GM18499 (cell line): Measurements from ENCODE around the gene EIF4ENIF1.
"Not testable (repeated sequence)": the region's sequence is repeated elsewhere in the genome, so short reads cannot be mapped to it uniquely, and the experiment has no call there.

Source experiments
- ATAC-seq: cut with Tn5 transposase; IDR thresholded peaks from one replicate; pipeline ENCODE4 v1.9.1; 2021; ENCODE audit warnings: moderate number of reproducible peaks; ENCODE audit not compliant: insufficient read depth, unreplicated experiment

The EIF4ENIF1 gene

DNA sequence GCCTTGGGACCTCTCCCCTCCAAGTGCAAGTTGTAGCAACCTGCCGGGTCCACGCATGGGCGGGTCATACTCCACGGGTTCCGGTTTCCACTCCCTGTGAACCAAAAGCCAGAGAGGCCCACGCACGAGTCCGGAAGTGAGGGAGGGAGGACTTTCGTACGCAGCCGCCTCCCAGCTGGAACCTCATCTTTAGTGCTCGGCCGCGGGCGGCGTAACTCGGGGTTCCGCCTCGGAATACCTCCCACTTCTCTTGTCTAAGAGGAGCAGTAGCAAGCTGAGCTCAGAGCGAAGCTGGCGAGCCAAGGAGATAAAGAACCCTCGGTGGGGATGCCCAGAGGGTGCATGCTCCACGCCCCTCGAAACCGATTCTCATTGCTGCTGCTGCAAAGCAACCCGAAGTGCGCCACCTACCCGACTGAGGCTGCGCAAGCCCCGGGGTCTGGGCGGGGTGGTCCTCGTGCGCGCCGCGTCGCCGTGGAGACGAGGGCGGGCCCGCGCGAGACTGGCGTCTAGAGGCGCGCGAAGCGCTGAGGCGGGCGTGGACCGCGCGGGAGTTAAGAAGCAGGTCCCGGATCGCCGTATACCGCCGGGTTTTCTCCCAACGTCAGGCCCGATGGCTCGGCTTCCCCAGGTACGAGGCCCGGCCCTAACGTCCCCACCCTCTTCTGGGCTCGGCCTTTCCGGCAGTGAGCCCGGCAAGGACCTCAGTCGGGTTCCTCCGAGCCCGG, 6.5 kb upstream of the EIF4ENIF1 start, which contains the start of gene SFI1:
SFI1 (plus strand) TSS at position 530 of the 728 bp plus-strand sequence. CDS start 11,749 bp downstream, outside the sequence.
- ATAC-seq = no peak

DNA sequence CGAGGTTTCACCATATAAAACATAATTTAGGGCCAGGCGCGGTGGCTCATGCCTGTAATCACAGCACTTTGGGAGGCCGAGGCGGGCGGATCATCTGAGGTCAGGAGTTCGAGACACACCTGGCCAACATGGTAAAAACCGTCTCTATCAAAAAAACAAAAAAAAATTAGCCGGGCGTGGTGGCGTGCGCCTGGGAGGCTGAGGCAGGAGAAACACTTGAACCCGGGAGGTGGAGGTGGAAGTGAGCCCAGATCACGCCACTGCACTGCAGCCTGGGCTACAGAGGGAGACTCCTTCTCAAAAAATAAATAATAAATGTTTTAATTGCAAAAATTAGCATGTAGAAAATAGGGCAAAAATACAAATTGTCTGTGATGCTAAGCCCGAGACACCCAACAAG, 5.7 kb upstream of the EIF4ENIF1 start:
- no peak for ATAC-seq

DNA sequence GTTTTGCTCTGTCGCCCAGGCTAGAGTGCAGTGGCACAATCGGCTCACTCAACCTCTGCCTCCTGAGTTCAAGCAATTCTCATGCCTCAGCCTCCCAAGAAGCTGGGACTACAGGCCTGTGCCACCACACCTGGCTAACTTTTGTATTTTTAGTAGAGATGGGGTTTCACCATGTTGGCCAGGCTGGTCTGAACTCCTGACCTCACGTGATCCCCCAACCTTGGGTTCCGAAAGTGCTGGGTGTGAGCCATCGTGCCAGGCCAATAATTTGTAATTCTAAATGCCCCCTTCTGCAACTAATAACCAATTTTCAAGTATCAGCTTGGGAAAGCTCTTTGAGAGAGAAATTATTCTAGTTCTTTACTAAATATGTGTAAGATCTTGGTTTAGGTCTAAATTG, 3.7 kb upstream of the EIF4ENIF1 start:
- not testable (repeated sequence) for ATAC-seq

DNA sequence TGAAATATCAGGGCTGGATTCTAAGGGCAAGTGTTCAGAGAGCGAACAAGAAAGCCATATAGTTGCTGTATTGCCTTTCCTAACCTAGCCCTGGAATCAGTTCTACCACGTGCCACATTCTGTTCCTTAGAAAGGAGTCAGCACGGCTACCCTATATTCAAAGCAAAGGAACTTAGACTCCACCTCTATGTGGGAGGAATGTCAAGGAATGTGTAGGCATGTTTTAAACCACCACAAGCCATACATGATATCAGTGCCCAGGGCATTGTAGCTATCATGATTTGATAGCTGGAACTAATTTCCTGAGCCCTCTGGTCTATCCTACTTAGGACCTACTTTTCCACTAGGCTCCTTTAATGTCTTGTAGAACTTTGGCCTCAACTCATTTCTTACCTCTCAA, 2.5 kb upstream of the EIF4ENIF1 start:
- ATAC-seq = no peak

DNA sequence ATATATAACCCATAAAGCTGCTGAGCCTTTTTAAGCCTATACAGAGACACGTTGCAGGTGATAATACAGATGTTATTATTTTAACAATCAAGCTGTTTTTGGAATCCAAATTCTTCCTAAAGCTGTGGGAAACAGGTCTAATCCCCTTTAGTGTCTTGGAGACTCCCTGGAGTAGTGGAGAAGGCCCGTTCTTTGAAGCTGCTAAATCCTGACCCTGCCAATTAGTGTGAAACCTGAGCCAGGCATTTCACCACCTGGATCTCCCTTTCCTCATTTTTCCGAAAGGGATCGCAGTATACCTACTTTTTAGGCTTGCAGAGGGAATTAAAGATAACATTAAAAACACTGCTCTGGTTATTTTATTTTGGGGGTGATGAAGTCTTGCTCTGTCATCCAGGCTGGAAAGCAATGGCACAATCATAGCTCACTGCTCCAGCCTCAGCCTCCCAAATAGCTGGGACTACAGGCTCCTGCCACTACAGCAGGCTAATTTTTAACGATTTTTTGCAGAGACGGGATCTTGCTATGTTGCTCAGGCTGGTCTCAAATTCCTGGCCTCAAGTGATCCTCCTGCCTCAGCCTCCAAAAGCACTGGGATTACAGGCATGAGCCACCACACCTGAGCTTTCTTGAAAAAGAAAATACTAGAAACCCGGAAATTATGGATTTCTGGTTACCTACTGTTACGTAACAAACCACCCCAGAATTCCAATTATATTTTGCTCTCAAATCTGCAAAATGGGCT, 1.7 kb upstream of the EIF4ENIF1 start:
- no peak for ATAC-seq

DNA sequence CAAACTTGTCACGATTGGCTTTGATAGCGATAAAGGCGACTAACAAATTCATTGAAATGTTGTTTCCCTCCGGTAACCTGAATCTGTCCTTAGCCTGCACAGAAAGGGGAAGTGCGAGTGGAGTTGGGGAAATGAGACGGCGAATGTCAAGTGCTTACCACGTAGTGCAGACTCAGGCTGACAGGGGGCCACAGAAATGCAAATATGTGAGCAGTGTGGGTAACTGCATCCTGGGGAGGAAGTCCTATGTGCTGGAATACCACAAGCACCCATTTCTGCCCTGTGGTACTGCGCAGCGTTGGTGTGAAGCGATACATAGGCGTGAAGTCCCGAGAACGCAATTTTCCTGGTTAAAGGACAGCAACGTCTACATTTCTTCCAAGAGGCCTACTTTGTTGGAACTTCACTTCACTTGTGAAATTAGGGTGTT, 869 bp upstream of the EIF4ENIF1 start:
- ATAC-seq = no peak

DNA sequence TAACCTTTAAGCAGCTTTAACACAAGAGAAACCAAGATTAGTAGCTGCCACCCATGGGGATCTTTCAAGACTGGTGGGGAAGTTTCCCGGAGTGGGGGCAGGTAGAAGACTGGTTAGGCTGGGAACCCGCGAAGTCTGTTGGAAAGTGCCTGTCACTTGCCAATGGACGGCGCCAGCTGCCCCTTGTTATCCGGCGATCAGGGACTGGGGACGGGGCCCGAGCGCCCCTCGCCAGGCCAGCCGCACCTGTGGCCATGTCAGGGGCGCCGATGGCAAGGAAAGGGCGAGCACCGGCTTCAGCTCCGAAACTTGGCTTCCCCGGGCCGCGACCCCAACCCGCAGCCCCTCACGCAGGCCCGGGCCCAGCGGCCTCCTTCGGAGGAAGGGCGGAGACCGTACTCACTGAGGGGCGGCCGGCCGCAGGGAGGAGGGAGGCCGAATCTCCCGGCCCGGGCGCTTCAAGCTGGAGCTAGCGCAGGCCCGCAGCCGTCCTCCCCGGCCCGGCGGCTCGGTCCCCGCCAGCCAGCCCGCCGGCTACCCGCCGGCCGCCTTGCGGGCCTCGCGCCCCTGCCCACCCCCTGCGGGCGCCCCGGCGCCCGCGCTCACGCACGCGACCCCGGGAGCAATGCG, 539 bp downstream of the EIF4ENIF1 start:
- ATAC-seq = no peak

DNA sequence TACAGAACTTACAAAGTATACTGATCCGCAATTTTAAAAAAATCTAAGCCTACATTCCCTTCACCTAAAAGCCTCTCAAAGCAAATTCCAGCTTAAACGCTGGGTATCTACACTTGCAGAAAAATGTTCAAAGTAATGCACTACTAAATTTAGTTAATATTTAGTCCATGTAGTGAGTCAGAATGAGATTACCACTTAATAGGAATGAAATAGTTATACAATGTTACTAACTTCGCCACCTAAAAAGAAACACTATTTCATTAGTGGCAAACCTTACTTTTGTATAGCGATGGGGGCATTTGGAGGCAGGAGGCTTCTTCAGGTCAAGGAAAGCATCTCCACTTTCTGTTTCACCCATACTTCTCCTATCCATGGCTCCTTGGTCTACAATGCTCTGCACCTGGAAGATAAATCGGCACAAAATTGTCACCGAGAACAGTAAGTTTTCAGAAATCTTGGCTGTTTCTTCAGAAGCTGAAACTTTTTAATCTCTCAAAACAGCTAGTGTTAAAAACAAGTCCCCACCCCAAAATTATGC, 1.2 kb downstream of the EIF4ENIF1 start:
- no peak for ATAC-seq

DNA sequence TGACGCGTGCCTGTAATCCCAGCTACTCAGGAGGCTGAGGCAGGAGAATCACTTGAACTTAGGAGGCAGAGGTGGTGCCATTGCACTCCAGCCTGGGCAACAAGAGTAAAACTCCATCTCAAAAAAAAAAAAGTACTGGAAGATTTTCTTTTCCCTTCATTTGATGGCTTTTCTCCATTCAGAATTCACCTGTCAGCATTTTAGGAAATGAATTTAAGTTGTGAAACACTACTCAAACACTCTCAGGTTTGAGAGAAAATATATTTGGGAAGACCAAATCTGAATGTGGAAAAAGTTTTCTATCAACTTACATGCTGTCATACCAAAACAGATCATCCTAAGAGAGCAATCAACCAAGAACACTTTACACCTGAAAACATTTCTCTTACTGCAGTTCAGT, 2.7 kb downstream of the EIF4ENIF1 start:
- no peak for ATAC-seq

DNA sequence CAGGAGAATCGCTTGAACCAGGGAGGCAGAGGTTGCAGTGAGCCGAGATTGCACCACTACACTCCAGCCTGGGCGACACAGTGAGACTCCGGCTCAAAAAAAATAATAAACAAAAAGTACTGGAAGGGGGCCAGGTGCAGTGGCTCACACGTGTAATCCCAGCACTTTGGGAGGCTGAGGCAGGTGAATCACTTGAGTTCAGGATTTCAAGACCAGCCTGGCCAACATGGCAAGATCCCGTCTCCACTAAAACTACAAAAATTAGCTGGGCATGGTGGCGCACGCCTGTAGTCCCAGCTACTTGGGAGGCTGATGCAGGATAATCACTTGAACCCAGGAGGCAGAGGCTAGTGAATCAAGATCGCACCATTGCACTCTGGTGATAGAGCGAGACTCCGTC, 3.3 kb downstream of the EIF4ENIF1 start:
- ATAC-seq = not testable (repeated sequence)

DNA sequence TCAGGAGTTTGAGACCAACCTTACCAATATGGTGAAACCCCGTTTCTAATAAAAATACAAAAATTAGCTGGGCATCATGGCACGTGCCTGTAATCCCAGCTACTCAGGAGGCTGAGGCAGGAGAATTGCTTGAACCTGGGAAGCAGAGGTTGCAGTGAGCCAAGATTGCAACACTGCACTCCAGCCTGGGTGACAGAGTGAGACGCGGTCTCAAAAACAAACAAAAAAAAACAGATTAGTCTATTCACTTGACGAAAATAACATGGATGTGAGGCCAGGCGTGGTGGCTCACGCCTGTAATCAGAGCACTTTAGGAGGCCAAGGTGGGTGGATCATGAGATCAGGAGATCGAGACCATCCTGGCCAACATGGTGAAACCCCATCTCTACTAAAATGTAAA, 7.2 kb downstream of the EIF4ENIF1 start:
- not testable (repeated sequence) for ATAC-seq

DNA sequence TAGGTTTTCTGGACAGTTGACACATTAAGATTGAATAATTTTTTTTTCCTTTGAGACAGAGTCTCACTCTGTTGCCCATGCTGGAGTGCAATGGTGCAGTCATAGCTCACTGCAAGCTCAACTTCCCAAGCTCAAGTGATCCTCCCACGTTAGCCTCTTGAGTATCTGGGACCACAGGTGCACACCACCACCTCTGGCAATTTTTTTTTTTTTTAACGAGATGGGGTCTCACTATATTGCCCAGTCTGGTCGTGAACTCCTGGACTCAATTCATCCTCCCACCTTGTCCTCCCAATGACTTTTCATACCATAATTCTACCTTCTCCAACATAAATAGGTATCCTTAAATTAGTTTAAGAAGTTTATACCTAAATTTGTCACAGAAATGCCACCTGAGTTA, 8.5 kb downstream of the EIF4ENIF1 start:
- ATAC-seq = no peak

DNA sequence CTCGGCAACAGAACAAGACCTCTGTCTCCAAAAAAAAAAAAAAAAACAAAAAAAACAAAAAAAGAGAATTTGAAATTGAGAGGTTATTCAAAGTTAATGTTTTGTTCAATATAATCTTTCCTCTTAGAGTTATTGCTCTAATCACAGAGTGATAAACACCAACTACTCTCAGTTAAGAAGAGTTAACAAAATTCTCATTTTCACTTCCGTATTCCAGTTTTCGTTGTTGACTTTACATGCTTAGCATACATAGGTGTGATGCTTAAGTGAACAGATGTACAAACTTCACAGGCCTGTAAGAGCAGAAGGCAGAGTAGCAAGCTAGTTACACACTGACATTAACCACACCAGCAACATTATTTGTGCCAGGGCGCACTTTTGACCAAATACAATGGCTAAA, 12.3 kb downstream of the EIF4ENIF1 start:
- peak; percentile 58 for ATAC-seq

DNA sequence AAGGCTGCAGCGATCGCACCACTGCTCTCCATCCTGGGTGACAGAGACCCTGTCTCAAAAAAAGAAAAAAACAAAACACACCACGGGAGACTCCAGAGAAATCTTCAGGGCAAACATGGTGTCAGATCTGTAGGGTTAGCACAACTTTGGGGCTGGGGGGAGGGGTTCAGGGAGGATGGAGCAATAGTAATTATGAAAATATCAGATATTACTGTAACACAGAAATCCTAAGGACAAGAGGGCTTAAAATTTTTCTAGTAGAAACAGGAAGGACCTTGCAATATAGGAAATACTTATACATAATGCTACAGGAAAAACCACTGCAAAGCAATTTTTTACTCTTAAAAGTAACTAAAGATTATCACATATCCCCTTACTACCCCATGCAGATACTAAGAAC, 13.8 kb downstream of the EIF4ENIF1 start:
- ATAC-seq = no peak

DNA sequence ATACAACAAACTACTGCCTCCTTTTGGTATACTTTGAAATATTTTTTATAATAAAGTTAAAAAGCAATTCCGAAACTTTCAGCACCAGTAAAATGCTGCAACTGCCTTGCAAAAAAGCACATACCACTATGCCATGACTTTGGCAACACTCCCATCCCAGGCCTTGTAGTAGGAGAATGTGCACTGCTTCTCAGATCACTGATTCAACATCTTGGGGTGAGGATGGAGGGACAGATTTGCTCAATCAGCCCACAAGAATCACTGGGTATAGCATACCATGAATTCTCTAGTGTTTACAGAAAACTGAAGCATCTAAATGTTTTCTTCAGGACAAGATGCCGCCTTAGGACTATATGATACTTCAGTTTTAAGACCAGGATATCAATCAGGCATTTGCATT, 14.9 kb downstream of the EIF4ENIF1 start:
- no peak for ATAC-seq

DNA sequence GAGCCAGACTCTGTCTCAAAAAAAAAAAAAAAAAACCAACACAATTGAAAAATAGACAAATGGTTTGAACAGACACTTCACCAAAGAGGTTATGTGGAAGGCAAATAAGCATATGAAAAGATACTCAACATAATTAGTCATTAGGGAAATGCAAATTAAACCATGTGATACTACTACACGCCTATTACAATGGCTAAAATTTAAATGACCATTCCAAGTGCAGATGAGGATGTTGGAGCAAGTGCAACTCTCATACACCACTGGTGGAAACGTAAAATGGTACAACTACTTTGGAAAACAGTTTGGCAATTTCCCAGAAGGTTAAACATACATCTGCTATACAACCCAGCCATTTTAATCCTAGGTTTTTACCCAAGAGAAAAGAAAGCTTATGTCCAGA, 24.3 kb downstream of the EIF4ENIF1 start:
- no peak for ATAC-seq

DNA sequence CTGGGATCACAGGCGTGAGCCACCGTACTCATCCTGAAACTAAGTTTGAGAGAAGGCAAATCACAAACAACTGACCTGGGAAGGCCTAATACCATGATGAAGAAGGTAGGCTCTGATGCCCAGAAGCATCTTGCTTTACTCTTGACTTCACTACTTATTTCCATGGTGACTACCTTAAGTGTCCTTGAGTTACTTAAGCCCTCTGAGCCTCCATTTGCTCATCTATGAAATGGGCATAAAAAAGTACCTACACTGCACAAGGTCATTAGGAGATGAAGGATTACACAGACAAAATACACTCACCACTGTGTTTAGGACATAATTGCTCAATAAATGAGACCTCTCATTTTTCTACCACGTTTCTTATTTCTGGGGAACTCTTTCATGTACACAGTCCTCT, 27.9 kb downstream of the EIF4ENIF1 start:
- no peak for ATAC-seq

DNA sequence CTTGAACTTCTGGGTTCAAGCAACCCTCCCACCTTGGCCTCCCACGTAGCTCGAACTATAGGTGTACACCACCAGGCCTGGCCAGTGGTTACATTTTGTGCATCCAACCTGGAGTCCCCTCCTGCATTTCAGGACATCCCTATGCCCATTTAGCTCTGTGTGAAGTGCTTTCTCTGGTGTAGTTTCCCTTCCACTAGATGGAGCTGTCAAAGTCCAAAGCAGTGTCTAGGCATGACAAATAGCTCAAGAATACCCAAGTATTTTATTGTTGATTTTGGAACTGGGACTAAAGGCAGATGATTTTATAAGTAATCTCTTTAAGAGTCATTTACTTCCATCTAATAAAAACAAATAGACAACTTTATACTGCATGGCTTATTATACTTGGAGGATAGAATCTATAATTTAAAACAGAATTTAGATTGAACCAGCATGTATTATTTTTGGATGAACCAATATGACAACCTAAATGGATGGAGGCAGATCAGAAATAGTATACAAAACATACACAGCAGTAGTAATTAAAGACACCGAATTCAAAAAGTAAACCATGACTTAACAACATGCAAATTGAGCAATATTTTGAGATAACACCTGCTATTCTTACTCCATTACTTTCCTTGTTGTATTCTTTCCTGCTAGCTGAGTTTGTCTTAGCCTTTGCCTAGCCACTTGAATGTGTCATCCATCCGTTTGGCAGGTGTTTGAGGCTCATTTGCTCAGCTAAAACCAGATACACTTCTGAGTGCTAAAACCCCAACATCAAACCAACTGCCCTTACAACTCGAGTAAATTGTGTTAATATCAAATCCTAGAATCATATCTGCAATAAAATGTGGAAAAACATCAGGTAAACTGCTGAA, 37.7 kb downstream of the EIF4ENIF1 start:
- ATAC-seq = no peak

DNA sequence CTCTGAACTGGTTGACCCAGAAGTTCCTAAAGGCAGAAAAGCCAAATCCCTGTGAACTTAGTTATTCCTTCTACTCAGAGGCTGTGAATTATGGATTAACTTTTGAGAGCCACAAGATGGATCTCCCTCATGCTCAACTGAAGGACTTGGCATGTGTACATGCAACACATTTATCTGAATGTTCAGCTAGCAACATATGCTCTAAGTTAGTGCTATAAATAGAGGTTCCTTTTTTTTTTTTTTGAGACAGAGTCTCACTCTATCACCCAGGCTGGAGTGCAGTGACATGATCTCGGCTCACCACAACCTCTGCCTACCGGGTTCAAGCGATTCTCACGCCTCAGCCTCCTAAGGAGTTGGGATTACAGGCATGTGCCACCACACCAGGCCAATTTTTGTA, 40.1 kb downstream of the EIF4ENIF1 start:
- no peak for ATAC-seq

DNA sequence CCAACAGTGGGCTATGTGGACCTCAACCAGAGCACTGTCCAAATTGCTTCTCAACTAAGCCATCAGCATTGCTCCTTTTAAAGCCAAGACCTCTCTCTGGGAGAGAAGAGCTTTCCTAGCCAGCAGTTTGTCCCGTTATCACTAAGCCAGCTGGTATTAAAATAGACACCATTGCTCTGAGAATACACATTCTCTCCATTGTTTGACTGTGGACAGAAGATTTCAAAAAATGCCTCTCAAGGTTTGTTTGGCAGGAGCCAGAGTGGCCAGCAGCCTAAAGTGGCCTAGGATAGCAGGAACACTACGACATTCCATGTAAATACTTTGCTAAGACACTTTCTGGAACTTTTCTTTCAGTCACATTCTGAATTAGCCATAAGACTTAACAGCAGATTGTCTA, 41.3 kb downstream of the EIF4ENIF1 start:
- no peak for ATAC-seq
